Panc1 (cell line): ENCODE data around the gene WDR1. TPM values are rescaled to one million over a fixed set of nuclear protein-coding genes. Genes with fewer than 3 reads are reported as not detected.

Source experiments
- ATAC-seq: fragments of 200-7000 bp; cut with Tn5 transposase; 2 replicates; pipeline ENCODE4 v1.9.1; 2020; ENCODE audit warnings: mild to moderate bottlenecking, moderate library complexity
- BruUV-seq: library from RNA; stranded (reverse); fragments of 400-500 nt; replicated peaks from 2 replicates; lab custom pipeline; 2021; lab: Mats Ljungman, UMichigan
- CTCF ChIA-PET: fragments of 300-600 bp; sonication (Branson Sonifier 250); formaldehyde crosslinking; loops from one replicate; lab custom pipeline; 2022; ENCODE audit warnings: antibody characterized with exemption; lab: Charles Lee
- POLR2A ChIA-PET: fragments of 300-600 bp; sonication (Branson Sonifier 250); formaldehyde crosslinking; loops from one replicate; lab custom pipeline; 2022; ENCODE audit warnings: antibody characterized with exemption; lab: Charles Lee
- DNase-seq: peaks from one replicate; pipeline ENCODE4 v3.0.0-alpha.2; 2010; ENCODE audit warnings: low read depth, low spot score
- H3K27ac ChIP-seq: 2 replicates; pipeline ENCODE4 v1.5.1; 2011; ENCODE audit warnings: mild to moderate bottlenecking, low read length, inconsistent platforms
- H3K27me3 ChIP-seq: fragments of 200-500 bp; sonication (Bioruptor generic); 2 replicates; pipeline ENCODE4 v1.6.0; 2014; ENCODE audit warnings: low read length, inconsistent platforms; ENCODE audit not compliant: control insufficient read depth, insufficient read depth
- H3K36me3 ChIP-seq: fragments of 200-500 bp; sonication (Bioruptor generic); 2 replicates; pipeline ENCODE4 v1.5.1; 2014; ENCODE audit warnings: inconsistent platforms, mild to moderate bottlenecking, low read length, moderate library complexity; ENCODE audit not compliant: control insufficient read depth, insufficient read depth
- H3K4me1 ChIP-seq: 2 replicates; pipeline ENCODE4 v1.5.1; 2011; ENCODE audit warnings: inconsistent platforms, mild to moderate bottlenecking, low read length, moderate library complexity; ENCODE audit not compliant: control insufficient read depth, insufficient read depth
- H3K4me3 ChIP-seq, 2 experiments: 2 replicates each; pipeline ENCODE4 v1.5.1; 2011 to 2012; ENCODE audit warnings: low read depth in 2 of 2, low read length in 2 of 2, mild to moderate bottlenecking in 2 of 2, inconsistent platforms in 1 of 2, moderate library complexity in 1 of 2
- H3K9me3 ChIP-seq: fragments of 200-500 bp; sonication (Bioruptor generic); 2 replicates; pipeline ENCODE4 v1.5.1; 2014; ENCODE audit warnings: low read depth, mild to moderate bottlenecking, inconsistent platforms, low read length, moderate library complexity; ENCODE audit not compliant: control insufficient read depth, insufficient read depth
- POLR2AphosphoS5 ChIP-seq: IDR thresholded peaks from 2 replicates; pipeline ENCODE4 v1.6.1; 2012; ENCODE audit warnings: mild to moderate bottlenecking, low read depth, low read length, moderate library complexity
- SIN3A ChIP-seq: IDR thresholded peaks from 2 replicates; pipeline ENCODE4 v1.6.1; 2012; ENCODE audit warnings: low read depth, mild to moderate bottlenecking, low read length, moderate library complexity, borderline replicate concordance; ENCODE audit not compliant: insufficient read depth
- TCF7L2 ChIP-seq: IDR thresholded peaks from 2 replicates; pipeline ENCODE4 v1.6.1; 2011; ENCODE audit warnings: mild to moderate bottlenecking, low read depth, low read length, inconsistent platforms
- in situ Hi-C: cut with HindIII; loops from 2 replicates; pipeline ENCODE4 v1.10.0; 2016; ENCODE audit warnings: low sequenced_read_pairs, low pct_unique_long_range_greater_than_20kb
- intact Hi-C: fragments of 100-400 bp; cut with micrococcal nuclease; formaldehyde crosslinking; loops from one replicate; pipeline ENCODE4 v1.10.0; 2022; ENCODE audit not compliant: unreplicated experiment
- total RNA-seq: library from RNA; stranded (reverse); gene quantifications from one replicate; pipeline ENCODE4 v1.2.1, GENCODE V29; 2021; ENCODE audit not compliant: unreplicated experiment
- TF ChIP-seq, protein P1 (sequence below): fragments of 450-650 bp; IDR thresholded peaks from 2 replicates; pipeline ENCODE4 v1.5.1; 2017; ENCODE audit warnings: mild to moderate bottlenecking
- TF ChIP-seq, protein P2 (sequence below), 2 experiments: IDR thresholded peaks; 2 replicates each; pipeline ENCODE4 v1.6.1; 2011 to 2012; ENCODE audit warnings: low read depth in 2 of 2, control low read depth in 1 of 2, low read length in 1 of 2, mild to moderate bottlenecking in 1 of 2, moderate library complexity in 1 of 2; ENCODE audit not compliant: insufficient read depth in 1 of 2

WDR1 gene
- total RNA-seq, 1 experiment from 2014 or later = 260 TPM

DNA sequence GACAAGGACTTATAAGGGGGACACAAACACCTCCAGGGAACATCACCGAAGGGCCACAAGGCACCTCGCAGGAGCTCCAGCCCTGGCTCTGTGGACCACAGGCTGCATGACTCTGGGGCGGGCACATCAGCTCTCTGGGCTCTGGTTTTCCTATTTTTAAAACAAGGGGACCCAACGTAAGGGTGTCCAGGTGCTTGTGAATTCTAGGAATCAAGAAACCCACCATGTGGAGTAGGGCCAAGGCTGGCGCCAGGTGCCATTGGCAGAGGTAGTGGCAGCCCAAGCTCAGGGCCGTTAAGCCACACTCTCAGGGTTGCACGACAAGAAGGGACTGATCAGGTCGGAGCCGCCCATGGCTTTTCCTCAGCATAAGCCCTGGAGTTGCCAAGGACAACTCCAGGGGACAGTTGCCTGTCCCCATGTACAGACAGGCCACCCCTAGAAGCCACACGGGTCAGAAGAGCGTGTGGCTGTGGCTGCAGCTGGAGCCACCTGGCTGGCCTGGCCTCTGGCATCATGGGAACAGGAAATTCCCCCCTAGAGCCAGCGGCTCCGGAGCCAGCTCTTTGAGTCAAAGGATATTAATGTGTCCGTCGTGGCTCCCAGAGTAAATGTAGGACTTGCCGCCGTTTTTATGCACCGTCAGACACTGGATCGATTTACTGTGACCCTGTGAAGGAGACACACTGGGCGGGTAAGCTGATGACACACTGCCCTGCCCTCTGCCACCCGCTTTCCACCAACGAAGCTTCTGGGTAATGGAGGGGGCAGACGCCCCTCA, 32.5 kb downstream of the WDR1 start:
- ChIA-PET POLR2A (no interaction called here), CTCF (no interaction called here)
- Histone ChIP-seq H3K27me3 (no peaks in the 10 kb centered on the region), H3K36me3 (peaks cover 7% of the 10 kb centered on the region; the same call in 1 of the 2 replicates), H3K9me3 (no peaks in the 10 kb centered on the region), H3K27ac (no peak overlapping the region), H3K4me3 (no peak overlapping the region), H3K4me1 (no peaks in the 10 kb centered on the region)
- in situ Hi-C loops (no loop called here), intact Hi-C loops (no loop called here)
- no TSS peak for BruUV-seq
- ATAC-seq (no peak), DNase-seq (no peak)
- TF ChIP-seq TCF7L2 (no peak), POLR2AphosphoS5 (no peak), SIN3A (no peak)
- TF ChIP-seq, protein P1, sequence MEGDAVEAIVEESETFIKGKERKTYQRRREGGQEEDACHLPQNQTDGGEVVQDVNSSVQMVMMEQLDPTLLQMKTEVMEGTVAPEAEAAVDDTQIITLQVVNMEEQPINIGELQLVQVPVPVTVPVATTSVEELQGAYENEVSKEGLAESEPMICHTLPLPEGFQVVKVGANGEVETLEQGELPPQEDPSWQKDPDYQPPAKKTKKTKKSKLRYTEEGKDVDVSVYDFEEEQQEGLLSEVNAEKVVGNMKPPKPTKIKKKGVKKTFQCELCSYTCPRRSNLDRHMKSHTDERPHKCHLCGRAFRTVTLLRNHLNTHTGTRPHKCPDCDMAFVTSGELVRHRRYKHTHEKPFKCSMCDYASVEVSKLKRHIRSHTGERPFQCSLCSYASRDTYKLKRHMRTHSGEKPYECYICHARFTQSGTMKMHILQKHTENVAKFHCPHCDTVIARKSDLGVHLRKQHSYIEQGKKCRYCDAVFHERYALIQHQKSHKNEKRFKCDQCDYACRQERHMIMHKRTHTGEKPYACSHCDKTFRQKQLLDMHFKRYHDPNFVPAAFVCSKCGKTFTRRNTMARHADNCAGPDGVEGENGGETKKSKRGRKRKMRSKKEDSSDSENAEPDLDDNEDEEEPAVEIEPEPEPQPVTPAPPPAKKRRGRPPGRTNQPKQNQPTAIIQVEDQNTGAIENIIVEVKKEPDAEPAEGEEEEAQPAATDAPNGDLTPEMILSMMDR = no peak
- TF ChIP-seq, protein P2, sequence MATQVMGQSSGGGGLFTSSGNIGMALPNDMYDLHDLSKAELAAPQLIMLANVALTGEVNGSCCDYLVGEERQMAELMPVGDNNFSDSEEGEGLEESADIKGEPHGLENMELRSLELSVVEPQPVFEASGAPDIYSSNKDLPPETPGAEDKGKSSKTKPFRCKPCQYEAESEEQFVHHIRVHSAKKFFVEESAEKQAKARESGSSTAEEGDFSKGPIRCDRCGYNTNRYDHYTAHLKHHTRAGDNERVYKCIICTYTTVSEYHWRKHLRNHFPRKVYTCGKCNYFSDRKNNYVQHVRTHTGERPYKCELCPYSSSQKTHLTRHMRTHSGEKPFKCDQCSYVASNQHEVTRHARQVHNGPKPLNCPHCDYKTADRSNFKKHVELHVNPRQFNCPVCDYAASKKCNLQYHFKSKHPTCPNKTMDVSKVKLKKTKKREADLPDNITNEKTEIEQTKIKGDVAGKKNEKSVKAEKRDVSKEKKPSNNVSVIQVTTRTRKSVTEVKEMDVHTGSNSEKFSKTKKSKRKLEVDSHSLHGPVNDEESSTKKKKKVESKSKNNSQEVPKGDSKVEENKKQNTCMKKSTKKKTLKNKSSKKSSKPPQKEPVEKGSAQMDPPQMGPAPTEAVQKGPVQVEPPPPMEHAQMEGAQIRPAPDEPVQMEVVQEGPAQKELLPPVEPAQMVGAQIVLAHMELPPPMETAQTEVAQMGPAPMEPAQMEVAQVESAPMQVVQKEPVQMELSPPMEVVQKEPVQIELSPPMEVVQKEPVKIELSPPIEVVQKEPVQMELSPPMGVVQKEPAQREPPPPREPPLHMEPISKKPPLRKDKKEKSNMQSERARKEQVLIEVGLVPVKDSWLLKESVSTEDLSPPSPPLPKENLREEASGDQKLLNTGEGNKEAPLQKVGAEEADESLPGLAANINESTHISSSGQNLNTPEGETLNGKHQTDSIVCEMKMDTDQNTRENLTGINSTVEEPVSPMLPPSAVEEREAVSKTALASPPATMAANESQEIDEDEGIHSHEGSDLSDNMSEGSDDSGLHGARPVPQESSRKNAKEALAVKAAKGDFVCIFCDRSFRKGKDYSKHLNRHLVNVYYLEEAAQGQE (IDR thresholded peaks at IDR 0.05; ENCODE audit: insufficient read depth in 1 of 2, low read depth in 2 of 2, low read length in 1 of 2) = no peak

- Histone ChIP-seq H3K36me3 (peaks cover 7% of the 10 kb centered on the region; the same call in 1 of the 2 replicates), H3K4me1 (no peaks in the 10 kb centered on the region), H3K9me3 (no peaks in the 10 kb centered on the region), H3K27ac (no peak overlapping the region), H3K4me3 (no peak overlapping the region), H3K27me3 (no peaks in the 10 kb centered on the region)
- in situ Hi-C loops (no loop called here), intact Hi-C loops (no loop called here)
- BruUV-seq = no TSS peak
- DNase-seq = no peak
- POLR2A ChIA-PET = no interaction called here
- no peak for ATAC-seq
- CTCF ChIA-PET = no interaction called here
- TF ChIP-seq POLR2AphosphoS5 (no peak), SIN3A (no peak), TCF7L2 (no peak)
- TF ChIP-seq, protein P1 = no peak
- TF ChIP-seq, protein P2 (IDR thresholded peaks at IDR 0.05; ENCODE audit: insufficient read depth in 1 of 2, low read depth in 2 of 2, low read length in 1 of 2) = no peak
Measured at GRCh38 chr4:10083331-10083771, 33.2 kb downstream of the WDR1 start.
